Measurements from ENCODE around the gene LRRC31.

Gene LRRC31

DNA sequence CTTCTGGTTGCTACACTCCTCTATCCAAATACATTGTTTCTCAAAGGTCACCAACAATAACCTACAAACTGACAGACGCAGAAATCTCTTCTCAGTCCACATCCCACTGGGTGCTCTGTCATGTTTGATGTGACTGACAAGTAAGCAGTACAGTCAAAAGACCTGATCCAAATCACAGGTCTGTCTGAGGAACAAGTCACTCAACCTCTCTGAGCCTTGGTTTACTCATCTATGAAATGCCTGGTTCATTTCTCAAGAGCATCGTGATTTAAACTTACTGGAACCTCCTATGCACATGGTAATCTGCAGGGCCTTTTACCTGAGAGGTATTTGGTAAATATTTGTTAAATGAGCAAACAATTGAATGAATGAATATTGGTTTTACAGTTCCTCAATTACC lies 5.5 kb downstream of the LRRC31 start:
- intact Hi-C loops (cut with DNase I) = loop anchor here (5.0 kb wide), 1 partner anchor 103 kb away; the partner anchor contains the start of gene SEC62
- DNase-seq = no peak

DNA sequence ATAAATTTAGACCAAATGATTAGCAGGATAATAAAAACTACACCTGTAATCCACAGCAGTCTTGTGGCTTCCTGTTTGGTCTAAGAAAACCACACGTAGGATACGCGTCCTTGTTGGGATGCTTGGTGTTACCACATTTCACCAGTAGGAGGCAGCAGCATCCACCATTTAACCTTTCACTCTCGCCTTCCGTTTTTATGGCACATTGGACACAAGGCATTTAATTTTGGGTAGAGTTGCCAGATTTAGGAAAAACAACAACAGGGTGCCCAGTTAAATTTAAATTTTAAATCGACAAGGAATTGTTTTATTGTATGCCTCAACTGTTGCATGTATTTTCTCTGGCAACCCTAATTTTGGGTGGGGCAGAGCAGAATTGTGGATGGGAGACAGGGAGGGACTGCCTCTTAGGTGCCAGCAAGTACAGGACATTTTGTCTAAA lies 6.3 kb downstream of the LRRC31 start:
- intact Hi-C loops (cut with DNase I) = loop anchor here (5.0 kb wide), 1 partner anchor 104 kb away; the partner anchor contains the start of gene SEC62
- peak in 5 of 10 donors; percentile 65 to 87 (median 71) for DNase-seq

DNA sequence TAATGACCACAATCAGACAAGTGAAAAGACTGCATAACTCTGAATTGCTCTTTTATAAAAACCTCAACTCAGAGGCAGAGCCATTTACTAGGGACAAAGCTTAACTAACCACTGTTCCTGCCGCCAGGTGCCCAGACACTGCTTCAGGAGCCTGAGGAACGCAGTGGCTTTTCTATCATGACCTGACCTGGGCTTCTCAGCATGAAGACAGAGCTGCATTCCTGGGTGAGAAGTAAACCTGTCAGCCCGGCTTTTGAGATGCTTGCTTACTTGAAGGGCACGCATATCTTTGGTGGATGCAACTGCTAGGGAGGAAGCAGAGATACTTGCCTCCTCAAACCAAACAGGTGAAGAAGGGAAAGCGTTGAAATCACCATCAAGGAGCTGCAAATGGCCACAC lies 7.9 kb downstream of the LRRC31 start:
- intact Hi-C loops (cut with DNase I) = loop anchor here (5.0 kb wide), 1 partner anchor 105 kb away; the partner anchor contains the start of gene SEC62
- DNase-seq = no peak

DNA sequence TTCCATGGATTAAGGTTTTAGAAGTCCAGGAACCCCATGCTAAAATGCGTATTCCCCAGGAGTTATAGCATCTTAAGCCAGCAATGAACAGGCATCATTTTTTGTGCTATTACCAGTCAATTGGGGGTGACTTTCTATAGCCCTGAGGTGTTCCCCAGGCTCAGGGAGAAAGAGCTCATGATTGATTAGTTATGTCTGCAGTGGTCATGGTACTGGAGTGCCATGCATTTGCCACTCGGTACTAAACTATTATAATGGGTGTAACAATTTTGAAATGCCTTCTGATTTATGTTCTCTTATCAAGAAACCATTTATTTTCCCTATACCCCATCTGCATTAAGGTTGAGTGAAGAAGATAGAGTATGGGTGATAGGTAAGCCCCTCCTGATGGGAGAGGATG lies 11.9 kb downstream of the LRRC31 start:
- intact Hi-C loops (cut with DNase I) = no loop called here
- DNase-seq = no peak

DNA sequence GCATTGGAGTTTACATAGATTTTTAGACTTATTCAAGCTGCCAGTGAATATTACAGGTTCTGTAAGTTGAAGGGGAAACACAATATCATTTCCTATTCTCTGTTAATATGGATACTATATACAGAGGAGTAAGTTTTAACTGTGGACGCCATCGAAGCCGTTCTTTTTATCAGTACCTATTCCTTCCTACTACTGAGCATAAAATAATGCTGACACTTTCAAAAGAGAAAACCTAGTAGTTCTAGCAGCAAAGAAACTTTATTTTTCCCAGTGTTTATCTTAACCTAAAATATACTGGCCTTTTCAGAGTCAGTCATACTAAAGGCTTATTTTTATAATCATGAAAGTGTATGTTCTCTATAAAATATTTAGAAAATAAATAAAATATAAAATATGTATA lies 14.2 kb downstream of the LRRC31 start:
- intact Hi-C loops (cut with DNase I) = no loop called here

DNA sequence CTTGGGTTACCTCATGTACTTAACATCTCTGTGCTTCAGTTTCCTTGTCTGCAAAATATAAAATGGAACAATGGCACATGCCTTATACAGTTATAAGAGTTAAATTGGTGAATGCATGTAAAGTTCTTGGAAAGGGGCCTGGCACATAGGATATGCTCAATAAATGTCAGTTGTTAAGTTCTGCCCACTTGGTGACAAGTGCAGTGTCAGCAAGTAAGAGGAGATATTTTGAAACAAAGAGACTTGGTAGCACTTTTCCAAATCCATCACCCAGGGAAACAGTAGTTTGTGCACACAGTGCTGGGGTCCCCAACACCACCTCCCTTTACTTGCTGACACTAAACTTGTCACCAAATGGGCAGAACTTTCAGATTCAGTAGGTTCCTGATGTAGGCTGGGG lies 19.1 kb downstream of the LRRC31 start:
- no peak for DNase-seq
- intact Hi-C loops (cut with DNase I) = no loop called here

More for the DNA sequence above, 14.2 kb downstream of the LRRC31 start:
- no peak for DNase-seq

DNA sequence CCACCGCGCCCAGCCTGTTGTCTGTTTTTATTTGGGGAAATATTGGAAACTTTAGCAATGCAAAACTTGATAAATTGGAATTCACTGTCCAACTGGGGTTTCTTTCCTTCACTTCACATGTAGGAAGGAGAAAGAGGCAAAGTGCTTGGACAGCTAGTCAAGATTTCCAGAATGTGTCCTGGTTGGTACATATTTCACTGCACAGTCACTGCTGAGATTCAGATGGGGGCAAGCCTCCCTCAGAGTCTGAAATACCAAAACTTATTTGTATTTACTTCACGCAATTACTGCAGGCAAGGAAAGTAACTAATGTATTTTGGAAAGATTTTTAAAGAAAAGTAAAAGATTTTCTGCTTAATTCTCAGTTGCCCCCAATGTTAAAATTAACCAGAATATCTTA lies 21.0 kb downstream of the LRRC31 start:
- DNase-seq = no peak
- intact Hi-C loops (cut with DNase I) = no loop called here

DNA sequence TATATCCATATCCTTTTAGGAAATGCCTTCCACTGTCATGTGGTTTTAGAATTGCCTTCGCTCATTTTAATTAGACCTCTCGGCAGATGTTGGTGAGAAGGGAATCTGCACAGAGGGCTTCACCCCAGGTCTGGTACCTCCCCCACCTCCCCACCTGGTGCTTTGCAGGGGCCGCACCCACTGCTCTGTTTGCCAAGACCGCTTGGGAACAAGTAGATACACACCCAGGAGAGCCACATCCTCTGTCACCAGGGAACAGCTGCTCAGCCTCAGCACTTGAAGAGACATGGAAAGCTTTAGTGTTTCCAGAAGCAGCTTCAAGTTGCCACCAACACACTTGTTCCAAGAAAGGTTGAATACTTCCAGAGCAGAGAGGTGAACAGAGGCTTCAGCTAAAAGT lies 21.8 kb downstream of the LRRC31 start:
- no peak for DNase-seq
- intact Hi-C loops (cut with DNase I) = no loop called here

DNA sequence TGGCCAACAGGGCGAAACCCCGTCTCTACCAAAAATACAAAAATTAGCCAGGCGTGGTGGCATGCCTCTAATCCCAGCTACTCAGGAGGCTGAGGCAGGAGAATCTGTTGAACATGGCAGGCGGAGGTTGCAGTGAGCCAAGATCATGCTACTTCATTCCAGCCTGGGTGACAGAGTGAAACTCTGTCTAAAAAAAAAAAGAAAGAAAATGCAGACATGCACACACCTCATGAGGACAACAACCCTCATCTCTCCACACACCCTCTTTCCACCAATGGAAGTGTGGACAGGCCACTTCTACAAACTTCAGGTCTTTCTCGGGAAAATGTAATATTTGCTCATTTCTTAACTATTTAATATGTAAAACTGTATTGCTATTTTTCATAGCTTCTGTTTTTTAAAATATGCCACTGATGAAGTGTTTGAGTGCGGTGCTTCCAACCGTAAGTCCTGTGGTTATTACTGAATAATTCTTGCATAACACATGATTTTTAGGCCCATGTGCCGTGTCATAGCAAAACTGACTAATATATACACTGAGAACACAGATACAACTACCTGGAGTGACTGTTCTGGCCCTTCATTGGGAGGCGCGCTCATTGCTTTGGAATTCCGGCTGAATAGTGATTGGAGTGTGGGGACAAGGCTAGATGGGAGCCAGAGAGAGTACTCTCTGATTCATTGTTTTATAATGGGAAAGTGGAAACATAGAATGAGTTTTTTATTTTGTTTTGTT lies 23.1 kb downstream of the LRRC31 start:
- intact Hi-C loops (cut with DNase I) = no loop called here
- DNase-seq = no peak

DNA sequence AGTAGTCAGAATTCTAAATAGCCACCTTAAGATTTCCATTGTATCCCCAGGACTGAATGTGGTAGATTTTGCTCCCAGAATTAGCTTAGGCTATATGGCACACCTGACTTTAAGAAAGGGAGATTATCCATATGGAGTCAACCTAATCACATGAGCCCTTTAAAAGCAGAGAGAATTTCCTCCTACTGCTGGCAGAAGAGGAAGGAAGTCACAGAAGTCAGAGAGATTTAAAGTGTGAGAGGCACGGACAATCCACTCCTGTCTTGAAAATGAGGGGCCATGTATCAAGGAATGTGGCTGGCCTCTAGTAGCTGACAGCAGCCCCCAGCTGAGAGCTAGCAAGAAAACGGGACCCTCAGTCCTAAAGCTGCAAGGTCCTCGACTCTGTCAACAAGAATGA lies 26.8 kb downstream of the LRRC31 start:
- no peak for DNase-seq
- intact Hi-C loops (cut with DNase I) = no loop called here

DNA sequence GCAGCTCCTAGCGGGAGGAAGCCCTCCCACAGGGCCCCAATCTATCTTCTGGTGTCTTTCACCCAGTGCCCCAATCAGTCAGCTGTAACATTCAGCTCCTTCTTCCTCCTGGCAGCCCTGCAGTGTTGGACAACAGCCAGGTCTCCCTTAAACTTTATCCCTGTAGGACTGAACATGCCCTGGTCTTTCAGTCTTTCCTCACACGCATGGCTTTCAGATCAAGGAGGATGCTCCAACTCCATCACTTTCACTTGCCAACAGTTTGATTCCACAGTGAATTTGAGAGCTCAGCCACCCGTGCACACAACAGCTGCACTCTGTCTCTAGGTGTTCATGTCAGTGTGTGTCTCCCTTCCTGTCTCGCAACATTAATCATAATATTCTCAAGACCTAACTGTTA lies 28.6 kb downstream of the LRRC31 start:
- no peak for DNase-seq
- intact Hi-C loops (cut with DNase I) = no loop called here

DNA sequence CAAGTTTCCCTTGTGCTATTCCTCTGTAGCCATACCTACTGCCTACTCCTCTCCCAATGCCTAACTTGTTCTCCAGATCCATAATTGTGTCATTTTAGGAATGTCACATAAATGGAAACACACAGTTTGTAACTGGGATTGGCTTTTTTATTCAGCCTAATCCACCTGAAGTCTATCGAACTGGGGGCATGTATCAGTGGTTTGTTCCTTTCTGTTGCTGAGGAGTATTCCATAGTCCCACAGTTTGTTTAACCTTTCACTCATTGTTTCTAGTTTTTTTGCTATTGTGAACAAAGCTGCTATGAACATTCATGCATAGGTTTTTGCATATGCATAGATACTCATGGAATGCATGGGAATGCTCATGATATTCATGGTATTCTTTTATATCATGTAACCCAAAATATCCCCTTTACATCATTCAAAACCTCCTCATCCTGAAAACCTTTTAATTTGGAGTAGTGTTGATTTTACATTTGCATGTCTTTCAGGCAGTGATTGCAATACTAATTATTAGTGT lies 31.2 kb downstream of the LRRC31 start:
- DNase-seq = no peak
- intact Hi-C loops (cut with DNase I) = no loop called here

DNA sequence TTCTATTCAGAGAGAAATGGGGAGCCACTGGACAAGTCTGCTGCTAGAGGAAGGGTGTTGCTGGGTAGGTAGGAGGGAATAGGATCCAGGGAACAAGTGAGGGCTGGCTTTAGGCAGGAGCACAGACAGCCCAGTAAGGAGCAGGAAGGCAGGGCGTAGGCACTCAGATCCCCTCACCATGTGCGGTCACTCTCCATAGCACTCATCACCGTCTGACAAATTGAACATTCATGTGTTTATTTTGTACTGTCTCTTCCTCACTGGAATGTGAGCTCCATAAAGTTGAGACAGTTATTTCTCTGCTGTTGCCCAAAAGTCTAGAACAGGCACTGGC lies 32.8 kb downstream of the LRRC31 start:
- no peak for DNase-seq
- intact Hi-C loops (cut with DNase I) = no loop called here

DNA sequence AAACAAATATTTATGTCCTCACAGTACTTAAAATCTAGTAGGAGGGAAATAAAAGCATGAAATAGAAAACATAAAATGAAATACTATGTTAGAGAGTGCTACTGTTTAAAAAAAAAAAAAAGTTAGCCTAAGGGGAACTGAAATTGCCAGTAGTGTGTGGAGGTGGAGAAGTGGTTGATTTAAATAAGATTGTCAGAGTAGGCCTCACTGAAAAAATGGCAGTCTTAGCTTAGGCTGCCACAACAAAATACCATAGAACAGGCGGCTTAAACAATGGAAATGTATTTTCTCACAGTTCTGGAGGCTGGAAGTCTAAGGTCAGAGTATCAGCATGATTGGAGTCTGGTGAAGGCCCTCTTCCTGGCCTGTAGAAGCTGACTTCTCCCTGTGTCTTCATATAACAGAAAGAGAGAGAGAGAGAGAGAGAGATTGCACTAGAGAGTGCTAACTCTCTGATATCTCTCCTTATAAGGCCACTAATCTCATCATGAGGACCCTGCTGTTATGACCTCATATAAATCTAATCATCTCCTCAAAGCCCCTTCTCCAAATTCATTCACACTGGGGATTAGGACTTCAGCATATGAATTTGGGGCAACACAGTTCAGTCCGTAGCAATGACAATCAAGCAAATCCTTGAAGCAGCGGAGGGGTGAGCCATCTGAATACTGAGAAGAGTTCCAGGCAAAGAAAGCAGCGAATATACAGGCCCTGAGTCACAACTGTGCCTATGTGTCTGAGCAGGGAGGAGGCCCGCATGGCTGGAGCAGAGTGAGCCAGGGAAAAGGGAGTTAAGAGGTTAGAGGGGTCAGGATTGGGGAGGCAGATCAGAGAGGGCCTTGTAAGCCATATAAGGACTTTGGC lies 33.4 kb downstream of the LRRC31 start:
- intact Hi-C loops (cut with DNase I) = no loop called here
- no peak for DNase-seq

DNA sequence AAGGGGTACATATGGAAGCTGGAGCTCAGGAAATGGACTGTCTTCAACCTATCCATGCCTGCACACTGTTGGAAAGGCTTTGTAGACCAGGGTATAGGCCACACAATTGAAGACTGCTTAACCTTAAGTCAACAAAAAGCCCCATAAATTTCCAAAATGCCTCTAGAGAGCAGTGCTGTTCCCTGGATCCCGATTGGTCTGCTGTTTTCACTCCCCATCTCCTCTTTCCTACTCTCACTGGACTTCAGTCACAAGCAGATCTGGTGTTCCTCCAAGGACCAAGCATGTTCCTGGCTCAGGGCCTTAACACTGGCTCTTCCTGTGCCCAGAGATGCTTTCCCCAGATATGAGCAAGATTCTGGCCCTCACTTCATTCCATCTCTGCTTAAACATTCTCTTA lies 34.2 kb downstream of the LRRC31 start:
- no peak for DNase-seq
- intact Hi-C loops (cut with DNase I) = no loop called here

DNA sequence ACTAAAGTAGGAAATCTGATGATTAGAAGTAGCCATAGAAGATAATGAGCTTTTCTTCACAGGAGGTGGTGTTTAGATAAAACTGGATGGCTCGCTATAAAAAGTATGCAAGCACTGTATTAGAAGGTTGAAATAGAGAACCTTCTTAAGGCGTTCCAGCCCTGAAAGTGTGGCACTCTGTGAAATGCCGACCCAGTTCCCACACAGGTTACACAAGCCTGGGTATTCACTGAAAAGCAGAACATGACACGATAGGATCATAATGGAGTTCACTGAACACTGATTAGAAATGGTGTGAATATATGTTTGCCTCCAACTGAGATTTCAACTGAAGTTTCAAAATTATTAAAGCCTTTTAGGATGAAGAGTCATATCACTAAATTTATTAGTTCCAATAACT lies 42.0 kb downstream of the LRRC31 start:
- no peak for DNase-seq
- intact Hi-C loops (cut with DNase I) = no loop called here

DNA sequence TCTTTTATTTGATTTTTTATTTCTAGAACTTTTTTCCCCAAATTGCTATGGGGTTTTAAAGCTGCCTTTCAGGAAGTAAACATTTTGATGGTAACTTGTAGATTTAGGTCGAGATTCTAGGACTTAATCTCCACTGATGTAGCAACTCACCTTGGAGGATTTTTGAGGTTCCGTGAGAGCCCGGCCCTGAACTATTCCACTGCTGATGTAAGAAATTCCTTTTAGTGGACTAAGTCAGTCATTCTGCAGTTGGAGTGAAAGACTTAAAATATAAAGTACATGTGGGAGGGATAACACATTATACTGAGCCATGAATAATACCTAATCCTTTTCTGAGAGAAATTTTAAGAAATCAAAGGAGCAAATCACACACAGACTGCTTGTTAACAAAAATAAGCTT lies 44.4 kb downstream of the LRRC31 start:
- no peak for DNase-seq

DNA sequence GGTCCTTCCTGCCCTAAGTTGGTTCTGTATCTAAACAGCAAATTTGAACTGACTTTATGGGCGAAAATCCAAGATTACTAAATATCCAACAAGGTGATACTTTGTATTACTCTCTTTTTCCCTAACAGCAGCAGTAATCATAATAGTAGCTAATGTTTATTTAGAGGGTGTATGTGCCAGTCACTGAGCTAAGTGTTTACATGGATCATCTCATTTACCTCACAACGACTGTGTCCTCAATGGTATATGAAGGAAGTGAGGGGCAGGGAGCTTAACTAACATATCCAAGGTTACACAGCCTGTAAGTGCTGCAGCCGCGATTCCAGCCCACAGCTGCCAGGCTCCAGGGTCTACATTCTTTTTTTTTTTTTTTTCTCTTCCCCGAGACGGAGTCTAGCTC lies 46.8 kb downstream of the LRRC31 start:
- DNase-seq = no peak
- intact Hi-C loops (cut with DNase I) = no loop called here

More for the DNA sequence above, 44.4 kb downstream of the LRRC31 start:
- intact Hi-C loops (cut with DNase I) = no loop called here

DNA sequence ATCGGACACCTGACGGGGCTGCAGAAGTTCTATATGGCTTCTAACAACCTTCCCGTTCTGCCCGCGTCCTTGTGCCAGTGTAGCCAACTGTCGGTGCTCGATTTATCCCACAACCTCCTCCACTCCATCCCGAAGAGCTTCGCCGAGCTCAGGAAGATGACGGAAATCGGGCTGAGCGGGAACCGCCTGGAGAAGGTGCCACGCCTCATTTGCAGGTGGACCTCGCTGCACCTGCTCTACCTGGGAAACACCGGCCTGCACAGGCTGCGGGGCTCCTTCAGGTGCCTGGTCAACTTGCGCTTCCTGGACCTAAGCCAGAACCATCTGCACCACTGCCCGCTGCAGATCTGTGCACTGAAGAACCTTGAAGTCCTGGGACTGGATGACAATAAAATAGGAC lies 47.2 kb downstream of the LRRC31 start:
- intact Hi-C loops (cut with DNase I) = no loop called here
- DNase-seq = no peak

DNA sequence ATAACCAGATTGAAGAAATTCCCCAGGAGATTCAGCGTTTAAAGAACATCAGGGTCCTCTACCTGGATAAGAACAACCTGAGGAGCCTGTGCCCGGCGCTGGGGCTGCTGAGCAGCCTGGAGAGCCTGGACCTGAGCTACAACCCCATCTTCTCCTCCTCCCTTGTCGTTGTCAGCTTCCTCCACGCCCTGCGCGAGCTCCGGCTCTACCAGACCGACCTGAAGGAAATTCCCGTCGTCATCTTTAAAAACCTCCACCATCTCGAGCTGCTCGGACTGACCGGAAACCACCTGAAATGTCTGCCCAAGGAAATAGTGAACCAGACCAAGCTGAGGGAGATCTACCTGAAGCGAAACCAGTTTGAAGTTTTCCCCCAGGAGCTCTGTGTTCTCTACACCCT lies 47.6 kb downstream of the LRRC31 start:
- intact Hi-C loops (cut with DNase I) = no loop called here
- DNase-seq = no peak

DNA sequence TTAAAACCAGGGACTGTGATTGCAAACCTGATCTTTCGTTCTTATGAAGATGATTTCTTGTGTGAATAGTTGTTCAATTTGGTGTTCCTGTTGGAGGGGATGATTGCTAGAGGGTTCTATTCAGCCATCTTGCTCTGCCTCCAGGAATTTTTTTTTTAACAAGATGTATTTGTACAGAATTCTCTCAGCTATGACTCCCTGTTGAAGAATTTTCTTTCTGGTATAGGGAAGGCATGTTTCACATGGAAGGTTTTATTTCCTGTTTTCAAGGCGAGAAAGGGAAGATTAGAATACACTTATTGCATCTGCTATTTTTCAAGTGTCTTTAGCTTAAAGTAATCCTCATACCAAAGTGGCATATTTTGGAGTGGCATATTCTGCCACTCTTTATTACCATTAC lies 51.4 kb downstream of the LRRC31 start:
- intact Hi-C loops (cut with DNase I) = no loop called here
- no peak for DNase-seq

Data from posterior cingulate gyrus (tissue), 11 donors.